Skeletal muscle satellite cell (primary cell): ENCODE results near the gene APOBEC3F. TPM values are rescaled to one million over a fixed set of nuclear protein-coding genes. Genes with fewer than 3 reads are reported as not detected.

Experiments
- H3K27me3 ChIP-seq: 2 replicates; pipeline ENCODE4 v1.7.0; 2013; ENCODE audit warnings: low read length; ENCODE audit not compliant: control insufficient read depth, insufficient read depth
- H3K36me3 ChIP-seq: 2 replicates; pipeline ENCODE4 v1.7.0; 2013; ENCODE audit warnings: mild to moderate bottlenecking, control low read depth, low read length; ENCODE audit not compliant: insufficient read depth
- H3K4me1 ChIP-seq: 2 replicates; pipeline ENCODE4 v1.7.0; 2013; ENCODE audit warnings: low read length; ENCODE audit not compliant: control insufficient read depth, insufficient read depth
- H3K4me2 ChIP-seq: 2 replicates; pipeline ENCODE4 v1.7.0; 2013; ENCODE audit warnings: mild to moderate bottlenecking, low read length
- H3K4me3 ChIP-seq: 2 replicates; pipeline ENCODE4 v1.7.0; 2013; ENCODE audit warnings: low read length
- H3K9ac ChIP-seq: 2 replicates; pipeline ENCODE4 v1.7.0; 2013; ENCODE audit warnings: mild to moderate bottlenecking, low read depth, low read length, moderate library complexity
- H3K9me3 ChIP-seq: replicated peaks from 2 replicates; pipeline ENCODE4 v1.7.0; 2013; ENCODE audit warnings: mild to moderate bottlenecking, control low read depth, low read length
- small RNA-seq: library from RNA; depleted of rRNA; stranded (forward); fragments of <200 nt; gene quantifications from one replicate; pipeline ENCODE3, GENCODE V24; 2012

Gene APOBEC3F

DNA sequence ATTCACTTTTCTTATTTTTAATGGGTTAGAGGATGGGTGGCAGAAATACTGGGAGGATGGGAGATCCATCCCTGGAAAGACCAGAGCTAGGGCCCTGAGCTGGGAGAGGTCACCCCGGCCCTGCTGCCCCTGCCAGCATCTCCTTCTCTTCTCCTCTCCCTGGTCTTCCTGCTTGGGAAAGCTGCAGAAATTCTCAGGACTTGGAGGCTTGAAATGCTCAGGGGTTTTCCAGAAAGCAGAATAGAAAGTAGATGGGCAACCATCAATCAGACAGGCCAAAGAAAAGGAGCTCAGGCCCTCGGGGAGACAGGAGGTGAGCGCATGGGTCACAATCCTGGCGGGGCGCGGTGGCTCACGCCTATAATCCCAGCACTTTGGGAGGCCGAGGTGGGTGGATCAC is 57.9 kb downstream of the APOBEC3F start:
- H3K4me2 ChIP-seq: no peak overlapping the region
- no peak overlapping the region for H3K4me3 ChIP-seq
- peaks cover 25% of the 10 kb centered on the region for H3K27me3 ChIP-seq
- H3K9me3 ChIP-seq: no peaks in the 10 kb centered on the region
- H3K36me3 ChIP-seq: no peaks in the 10 kb centered on the region
- no peak overlapping the region for H3K9ac ChIP-seq
- peaks cover 9% of the 10 kb centered on the region for H3K4me1 ChIP-seq

DNA sequence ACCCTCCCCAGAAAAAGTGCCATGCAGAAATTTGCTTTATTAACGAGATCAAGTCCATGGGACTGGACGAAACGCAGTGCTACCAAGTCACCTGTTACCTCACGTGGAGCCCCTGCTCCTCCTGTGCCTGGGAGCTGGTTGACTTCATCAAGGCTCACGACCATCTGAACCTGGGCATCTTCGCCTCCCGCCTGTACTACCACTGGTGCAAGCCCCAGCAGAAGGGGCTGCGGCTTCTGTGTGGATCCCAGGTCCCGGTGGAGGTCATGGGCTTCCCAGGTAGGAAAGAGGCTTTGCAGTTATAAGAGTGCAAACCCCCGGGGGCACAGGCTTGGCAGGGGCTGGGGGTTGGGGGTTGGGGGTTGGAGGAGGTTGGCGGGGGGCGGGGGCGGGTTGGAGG is 60.6 kb downstream of the APOBEC3F start:
- Histone ChIP-seq H3K9me3 (no peaks in the 10 kb centered on the region), H3K4me3 (no peak overlapping the region), H3K9ac (no peak overlapping the region), H3K4me1 (peaks cover 9% of the 10 kb centered on the region), H3K36me3 (no peaks in the 10 kb centered on the region), H3K27me3 (peaks cover 18% of the 10 kb centered on the region), H3K4me2 (no peak overlapping the region)

DNA sequence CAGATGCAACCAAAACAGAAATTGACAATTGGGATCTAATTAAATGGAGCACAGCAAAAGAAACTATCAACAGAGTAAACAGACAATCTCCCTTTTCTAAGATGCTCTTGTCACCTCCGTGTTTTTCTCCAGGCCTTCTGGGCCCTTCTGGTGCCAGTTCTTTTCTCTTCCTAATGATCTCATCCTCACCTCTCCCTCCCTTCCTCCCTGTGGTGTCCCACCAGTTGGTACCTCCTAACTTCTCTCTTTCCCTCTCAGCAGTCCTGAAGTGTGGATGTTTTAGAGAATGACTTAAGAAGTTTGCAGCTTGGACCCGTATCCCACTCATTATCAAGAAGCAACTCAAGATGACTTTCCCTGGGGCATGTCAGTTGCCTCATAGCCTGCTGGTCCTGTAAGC is 62.8 kb downstream of the APOBEC3F start:
- Histone ChIP-seq H3K36me3 (no peaks in the 10 kb centered on the region), H3K9ac (no peak overlapping the region), H3K4me1 (no peaks in the 10 kb centered on the region), H3K4me2 (no peak overlapping the region), H3K4me3 (no peak overlapping the region), H3K9me3 (no peaks in the 10 kb centered on the region), H3K27me3 (peaks cover 20% of the 10 kb centered on the region)

Small RNA genes lying within 50 kb of the gene (small RNA-seq; reads per million reads assigned to genes)
- not detected for gene AL022318.2
